Liver (tissue), 3 donors: ENCODE data around the gene OR2L3.

Experiments used
- ATF3 ChIP-seq: IDR thresholded peaks from 2 replicates; pipeline ENCODE4 v1.6.1; 2016; ENCODE audit warnings: antibody characterized with exemption
- CTCF ChIP-seq: fragments of 150-350 bp; IDR thresholded peaks from 2 replicates; pipeline ENCODE4 v1.5.1; 2017; ENCODE audit warnings: improper control_type of control experiment, low read depth, low read length; ENCODE audit not compliant: missing input control
- GABPA ChIP-seq, 2 donors: IDR thresholded peaks in 1 of 2; conservative IDR thresholded peaks in 1 of 2; 2 replicates each; pipeline ENCODE4 v1.6.1; 2016; ENCODE audit warnings: antibody characterized with exemption in 2 of 2, mild to moderate bottlenecking in 1 of 2, moderate library complexity in 1 of 2
- JUND ChIP-seq, 2 donors: IDR thresholded peaks; 2 replicates each; pipeline ENCODE4 v1.6.1; 2016; ENCODE audit warnings: antibody characterized with exemption in 2 of 2
- MAX ChIP-seq: IDR thresholded peaks from 2 replicates; pipeline ENCODE4 v1.6.1; 2016; ENCODE audit warnings: antibody characterized with exemption
- RAD21 ChIP-seq, 2 donors: IDR thresholded peaks; 2 replicates each; pipeline ENCODE4 v1.6.1; 2016; ENCODE audit warnings: antibody characterized with exemption in 2 of 2, mild to moderate bottlenecking in 2 of 2
- REST ChIP-seq: IDR thresholded peaks from 2 replicates; pipeline ENCODE4 v1.6.1; 2016; ENCODE audit warnings: antibody characterized with exemption, mild to moderate bottlenecking
- RXRA ChIP-seq, 2 donors: IDR thresholded peaks; 2 replicates each; pipeline ENCODE4 v1.6.1; 2017 to 2018; ENCODE audit warnings: antibody characterized with exemption in 2 of 2, mild to moderate bottlenecking in 1 of 2
- SP1 ChIP-seq: IDR thresholded peaks from 2 replicates; pipeline ENCODE4 v1.6.1; 2018; ENCODE audit warnings: antibody characterized with exemption, mild to moderate bottlenecking
- TAF1 ChIP-seq: conservative IDR thresholded peaks from 2 replicates; pipeline ENCODE4 v1.6.1; 2016; ENCODE audit warnings: antibody characterized with exemption, mild to moderate bottlenecking
- YY1 ChIP-seq: IDR thresholded peaks from 2 replicates; pipeline ENCODE4 v1.6.1; 2016; ENCODE audit warnings: antibody characterized with exemption, mild to moderate bottlenecking
- ZBTB33 ChIP-seq: IDR thresholded peaks from 2 replicates; pipeline ENCODE4 v1.6.1; 2016; ENCODE audit warnings: antibody characterized with exemption
- donor health status: healthy.
- donor health status: healthy.

- TF ChIP-seq CTCF, result no peak
- TF ChIP-seq ATF3, result no peak
- no peak for TF ChIP-seq TAF1
- TF ChIP-seq RAD21 (IDR thresholded peaks at IDR 0.05), result no peak
- TF ChIP-seq MAX, result no peak
- no peak for TF ChIP-seq YY1
- TF ChIP-seq JUND (IDR thresholded peaks at IDR 0.05), result no peak
- no peak for TF ChIP-seq REST
- no peak for TF ChIP-seq ZBTB33
- no peak for TF ChIP-seq SP1
- no peak for TF ChIP-seq GABPA (IDR thresholded peaks at IDR 0.05 in 1 of 2, conservative IDR thresholded peaks at IDR 0.05 in 1 of 2)
- no peak for TF ChIP-seq RXRA (IDR thresholded peaks at IDR 0.05)
Observed at GRCh38 chr1:248009681-248010080, 37.0 kb upstream of the OR2L3 start.
